ENCODE data around the gene DHRS7B. TPM values are rescaled to one million over a fixed set of nuclear protein-coding genes. Genes with fewer than 3 reads are reported as not detected.

The DHRS7B gene
- total RNA-seq, 4 donors from 2014 or later: 24.0 to 30.3 (median 28.8) TPM

- peak overlapping the region; percentile 89 to 96 (median 92) for H3K27ac ChIP-seq (replicated peaks in 1 of 4)
Measured at GRCh38 chr17:21212826-21213637, 86.3 kb downstream of the DHRS7B start.

DNA sequence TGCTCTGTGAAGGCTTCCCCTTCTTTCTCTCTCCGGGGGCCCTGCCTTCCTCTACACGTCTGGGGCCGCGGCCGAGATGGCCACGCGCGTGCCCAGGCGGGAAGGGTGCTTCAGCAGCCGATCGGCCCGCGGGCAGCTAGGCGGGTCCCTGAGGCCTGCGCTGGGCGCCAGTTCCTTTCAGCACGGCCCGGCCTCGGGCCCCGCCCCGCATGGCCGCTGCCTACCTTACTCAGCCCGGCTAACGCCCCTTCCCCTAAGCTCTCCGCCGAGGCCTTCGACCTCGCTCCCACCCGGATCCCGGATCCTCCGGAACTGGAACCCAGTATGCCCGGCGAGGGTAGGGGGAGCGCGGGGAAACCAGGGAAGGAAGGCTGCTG lies 86.9 kb downstream of the DHRS7B start:
- H3K27ac ChIP-seq (replicated peaks in 1 of 4): peak overlapping the region; percentile 89 to 96 (median 92)
- H3K9me3 ChIP-seq: no peaks in the 10 kb centered on the region
- peaks cover 0 to 27% (median 21%) of the 10 kb centered on the region in 4 donors for H3K36me3 ChIP-seq
- TF ChIP-seq POLR2A (IDR thresholded peaks at IDR 0.05; ENCODE audit: low read depth) (no peak), EP300 (IDR thresholded peaks at IDR 0.05) (no peak), POLR2AphosphoS5 (IDR thresholded peaks at IDR 0.05) (no peak)
- TF ChIP-seq, protein P1, sequence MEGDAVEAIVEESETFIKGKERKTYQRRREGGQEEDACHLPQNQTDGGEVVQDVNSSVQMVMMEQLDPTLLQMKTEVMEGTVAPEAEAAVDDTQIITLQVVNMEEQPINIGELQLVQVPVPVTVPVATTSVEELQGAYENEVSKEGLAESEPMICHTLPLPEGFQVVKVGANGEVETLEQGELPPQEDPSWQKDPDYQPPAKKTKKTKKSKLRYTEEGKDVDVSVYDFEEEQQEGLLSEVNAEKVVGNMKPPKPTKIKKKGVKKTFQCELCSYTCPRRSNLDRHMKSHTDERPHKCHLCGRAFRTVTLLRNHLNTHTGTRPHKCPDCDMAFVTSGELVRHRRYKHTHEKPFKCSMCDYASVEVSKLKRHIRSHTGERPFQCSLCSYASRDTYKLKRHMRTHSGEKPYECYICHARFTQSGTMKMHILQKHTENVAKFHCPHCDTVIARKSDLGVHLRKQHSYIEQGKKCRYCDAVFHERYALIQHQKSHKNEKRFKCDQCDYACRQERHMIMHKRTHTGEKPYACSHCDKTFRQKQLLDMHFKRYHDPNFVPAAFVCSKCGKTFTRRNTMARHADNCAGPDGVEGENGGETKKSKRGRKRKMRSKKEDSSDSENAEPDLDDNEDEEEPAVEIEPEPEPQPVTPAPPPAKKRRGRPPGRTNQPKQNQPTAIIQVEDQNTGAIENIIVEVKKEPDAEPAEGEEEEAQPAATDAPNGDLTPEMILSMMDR (IDR thresholded peaks at IDR 0.05): no peak
- peaks cover 57 to 77% (median 62%) of the 10 kb centered on the region in 4 donors for H3K4me1 ChIP-seq
- intact Hi-C loops (cut with DNase I): loop anchor here (2.0 to 5.0 kb wide), 2 partner anchors 51 to 87 kb away; partner anchors contain the start of gene DHRS7B
- 0% methylated on average over 9 of the region's 35 CpGs for WGBS
- no peak for DNase-seq (ENCODE audit: extremely low spot score)
- H3K27me3 ChIP-seq: peaks cover 0 to 7% (median 0%) of the 10 kb centered on the region in 4 donors
- H3K4me3 ChIP-seq: peak overlapping the region; percentile 90 to 97 (median 95)

More at GRCh38 chr17:21212826-21213637, 86.3 kb downstream of the DHRS7B start:
- intact Hi-C loops (cut with DNase I): loop anchor here (5.0 kb wide), 1 partner anchor 51 kb away; no protein-coding TSS in a partner anchor
- TF ChIP-seq POLR2AphosphoS5 (IDR thresholded peaks at IDR 0.05) (no peak), POLR2A (IDR thresholded peaks at IDR 0.05; ENCODE audit: low read depth) (no peak), EP300 (IDR thresholded peaks at IDR 0.05) (no peak)
- TF ChIP-seq, protein P1 (IDR thresholded peaks at IDR 0.05): no peak
- DNase-seq (ENCODE audit: extremely low spot score): no peak
- H3K4me3 ChIP-seq: peak overlapping the region; percentile 90 to 97 (median 95)
- no peaks in the 10 kb centered on the region for H3K9me3 ChIP-seq
- peaks cover 0 to 7% (median 0%) of the 10 kb centered on the region in 4 donors for H3K27me3 ChIP-seq
- H3K4me1 ChIP-seq: peaks cover 60 to 82% (median 67%) of the 10 kb centered on the region in 4 donors
- WGBS: 4% methylated on average over 18 of the region's 18 CpGs
- peaks cover 0 to 33% (median 24%) of the 10 kb centered on the region in 4 donors for H3K36me3 ChIP-seq

DNA sequence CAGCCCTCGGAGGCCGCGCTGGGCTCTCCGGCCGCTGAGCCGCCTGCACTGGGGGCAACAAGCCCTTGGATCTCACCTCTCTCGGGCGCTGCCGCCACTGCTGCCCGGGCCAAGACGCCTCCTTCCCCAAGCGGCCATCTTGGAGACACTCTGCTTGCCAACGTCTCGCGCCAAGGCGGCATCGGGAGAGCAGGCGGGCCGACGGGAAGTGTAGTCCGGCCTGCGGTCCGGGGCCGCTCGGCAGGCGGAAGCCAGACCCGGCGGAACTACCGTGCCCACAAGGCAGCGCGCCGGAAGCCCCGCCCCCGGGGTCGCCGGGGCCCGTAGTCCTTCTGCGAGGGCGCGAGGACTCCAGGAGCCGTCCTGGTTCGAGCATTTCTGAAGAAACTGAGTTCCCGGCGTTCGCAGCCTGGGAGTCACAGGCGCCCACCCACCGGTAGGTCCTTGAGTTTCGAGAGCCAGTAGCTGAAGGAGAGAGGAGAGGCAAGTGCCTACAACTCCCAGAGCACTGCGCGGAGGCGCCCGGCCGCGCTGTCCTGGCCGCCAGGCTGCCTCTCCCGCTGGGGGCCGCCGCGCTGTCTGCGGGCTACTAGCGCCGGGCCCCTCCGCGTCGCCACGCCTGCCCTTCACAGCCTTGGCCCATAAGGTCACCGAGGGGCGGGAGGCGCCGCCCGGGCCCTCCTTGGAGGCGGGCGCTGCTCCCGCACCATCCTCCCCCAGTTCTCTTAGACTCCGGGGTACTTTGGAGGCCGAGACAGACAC lies 87.4 kb downstream of the DHRS7B start, which contains the start of gene TMEM11:
Gene TMEM11 (minus strand): TSS at position 147 of the 762 bp plus-strand sequence. CDS start 9 bp downstream, at position 138.
- peak; percentile 98 for DNase-seq (ENCODE audit: extremely low spot score)
- TF ChIP-seq, protein P1 (IDR thresholded peaks at IDR 0.05): no peak
- TF ChIP-seq POLR2A (IDR thresholded peaks at IDR 0.05; ENCODE audit: low read depth) (peak; percentile 81), POLR2AphosphoS5 (IDR thresholded peaks at IDR 0.05) (peak; percentile 85 to 94), EP300 (IDR thresholded peaks at IDR 0.05) (no peak)
- H3K27me3 ChIP-seq: peaks cover 0 to 7% (median 0%) of the 10 kb centered on the region in 4 donors
- peaks cover 51 to 71% (median 56%) of the 10 kb centered on the region in 4 donors for H3K4me1 ChIP-seq
- H3K36me3 ChIP-seq: peaks cover 0 to 21% (median 16%) of the 10 kb centered on the region in 4 donors
- H3K27ac ChIP-seq (replicated peaks in 1 of 4): peak within 1 kb of the TSS; percentile 89 to 96 (median 92)
- WGBS: 0% methylated on average over 12 of the region's 76 CpGs
- H3K9me3 ChIP-seq: no peaks in the 10 kb centered on the region
- peak within 1 kb of the TSS; percentile 90 to 97 (median 95) for H3K4me3 ChIP-seq
- intact Hi-C loops (cut with DNase I): loop anchor here (2.0 to 5.0 kb wide), 2 partner anchors 52 to 87 kb away; partner anchors contain the start of gene DHRS7B

- intact Hi-C loops (cut with DNase I): loop anchor here (2.0 to 5.0 kb wide), 2 partner anchors 53 to 88 kb away; partner anchors contain the start of gene DHRS7B
- 10% methylated on average over 22 of the region's 23 CpGs for WGBS
- DNase-seq (ENCODE audit: extremely low spot score): no peak
Measured at GRCh38 chr17:21214777-21215541, 88.2 kb downstream of the DHRS7B start.

More at GRCh38 chr17:21214777-21215541, 88.2 kb downstream of the DHRS7B start:
- H3K4me1 ChIP-seq: peaks cover 43 to 63% (median 49%) of the 10 kb centered on the region in 4 donors
- peaks cover 0 to 7% (median 0%) of the 10 kb centered on the region in 4 donors for H3K27me3 ChIP-seq
- peak overlapping the region; percentile 89 to 96 (median 92) for H3K27ac ChIP-seq (replicated peaks in 1 of 4)
- no peaks in the 10 kb centered on the region for H3K9me3 ChIP-seq
- TF ChIP-seq, protein P1 (IDR thresholded peaks at IDR 0.05): no peak
- TF ChIP-seq POLR2AphosphoS5 (IDR thresholded peaks at IDR 0.05) (no peak), EP300 (IDR thresholded peaks at IDR 0.05) (no peak), POLR2A (IDR thresholded peaks at IDR 0.05; ENCODE audit: low read depth) (no peak)
- peak overlapping the region; percentile 90 to 97 (median 95) for H3K4me3 ChIP-seq
- peaks cover 0 to 13% (median 11%) of the 10 kb centered on the region in 4 donors for H3K36me3 ChIP-seq

Measured in esophagus muscularis mucosa (tissue), 4 donors.